ENCODE measurements around the gene RABGAP1L. TPM values are rescaled to one million over a fixed set of nuclear protein-coding genes. Genes with fewer than 3 reads are reported as not detected.
"Not testable (repeated sequence)": the region's sequence is repeated elsewhere in the genome, so short reads cannot be mapped to it uniquely, and the experiment has no call there.

Gene RABGAP1L
- total RNA-seq, 1 experiment from 2014 or later, result 20.8 TPM

DNA sequence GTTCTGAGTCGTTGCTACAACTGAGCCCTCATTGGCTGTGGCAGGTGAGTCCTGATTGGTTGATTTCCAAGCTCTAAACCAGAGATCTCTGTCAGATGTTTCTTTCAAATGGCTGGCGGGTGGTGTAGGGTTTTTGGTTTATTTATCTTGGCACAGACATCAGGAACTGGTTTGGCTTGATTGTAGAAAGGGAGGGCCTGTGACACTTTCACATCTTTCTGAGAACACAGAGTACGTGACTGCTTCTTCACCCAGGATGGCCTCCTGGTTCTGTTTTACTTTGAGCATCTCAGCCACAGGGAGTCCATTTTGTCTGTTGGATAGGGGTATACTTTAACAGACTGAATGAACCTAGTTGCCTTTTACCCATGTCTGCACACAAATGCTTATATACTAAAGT is 199.0 kb downstream of the RABGAP1L start:
- DNase-seq (ENCODE audit: extremely low read depth, low read depth), result peak; percentile 6

DNA sequence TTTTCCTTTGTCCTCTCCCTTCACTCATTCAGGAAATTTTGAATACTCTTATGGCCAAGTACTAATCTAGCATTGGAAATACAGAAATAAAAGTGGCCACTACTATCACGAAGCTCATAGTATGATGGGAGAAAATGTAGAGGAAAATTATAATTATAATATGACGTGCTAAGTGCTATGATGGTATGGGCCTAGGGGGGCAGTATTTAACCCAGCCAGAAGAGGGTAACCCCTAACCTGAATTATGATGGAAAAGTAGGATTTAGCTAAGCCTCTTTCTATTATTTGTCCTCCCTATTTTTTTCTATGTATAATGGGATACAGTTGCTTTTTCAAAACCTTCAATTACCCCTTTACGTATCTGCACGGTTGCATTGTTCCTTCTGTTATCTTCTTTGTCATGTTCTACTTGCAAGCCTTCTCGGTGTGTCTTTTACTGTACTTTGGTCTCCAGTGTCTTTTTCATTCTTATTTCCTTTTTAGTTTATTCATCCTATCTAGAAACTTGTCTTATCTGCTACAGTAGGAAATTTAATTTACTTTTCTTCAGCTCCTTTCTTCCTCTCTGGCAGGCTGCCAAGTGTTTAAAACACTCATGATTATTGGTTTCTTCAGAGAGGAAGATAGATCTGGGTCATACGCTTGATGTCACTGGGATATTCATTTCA is 199.6 kb downstream of the RABGAP1L start:
- no peak for DNase-seq (ENCODE audit: extremely low read depth, low read depth)

DNA sequence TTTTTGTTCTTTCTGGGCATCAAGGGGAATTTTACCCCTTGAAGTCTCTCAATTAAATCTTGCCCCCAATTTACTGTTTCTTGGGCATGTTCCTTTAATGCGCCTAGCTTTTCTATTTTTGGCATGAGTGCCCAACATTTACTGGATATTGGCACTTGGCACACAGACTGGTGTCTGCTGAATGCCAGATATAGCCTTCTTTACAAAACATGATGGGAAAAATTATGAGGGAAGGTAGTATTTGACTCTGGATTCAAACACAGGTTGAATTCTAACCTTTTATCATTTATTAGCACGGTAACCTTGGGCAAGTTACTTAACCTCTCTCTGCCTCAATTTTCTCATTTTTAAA is 200.1 kb downstream of the RABGAP1L start:
- no peak for DNase-seq (ENCODE audit: extremely low read depth, low read depth)

DNA sequence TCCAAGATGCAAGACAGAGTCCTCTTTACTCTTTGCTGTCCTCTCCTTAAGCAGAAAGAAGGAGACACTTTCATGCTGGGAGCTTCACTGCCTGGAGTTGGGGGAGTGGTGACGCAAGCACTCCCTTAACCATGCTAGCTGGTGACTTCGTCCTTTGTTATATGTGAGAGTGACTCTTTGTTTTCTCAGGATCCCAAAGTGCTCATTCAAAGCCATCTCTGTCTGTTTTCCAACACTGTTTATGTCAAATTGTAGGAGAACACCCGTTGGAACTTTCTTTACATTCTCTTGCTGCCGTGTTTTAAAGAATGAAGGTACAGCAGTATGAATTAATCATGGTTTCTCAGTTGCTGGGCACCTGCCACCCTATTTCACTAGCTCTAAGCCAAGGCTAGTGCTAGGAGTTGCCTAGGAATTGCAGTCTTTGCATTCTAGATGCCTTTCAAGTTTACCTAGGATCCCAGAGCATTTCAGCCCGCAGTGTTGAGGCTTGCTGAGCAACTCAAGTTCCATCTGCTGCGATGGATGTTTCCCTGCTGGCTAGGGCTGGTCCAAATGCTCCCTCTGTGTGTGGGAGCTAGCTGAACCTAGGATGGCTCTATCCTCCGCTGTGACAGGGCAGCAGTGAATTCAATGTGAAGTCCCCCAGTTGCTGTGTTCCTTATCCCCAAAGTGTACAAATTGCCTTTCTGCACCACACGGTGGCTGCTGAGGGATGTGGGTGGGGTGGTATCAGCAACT is 205.8 kb downstream of the RABGAP1L start:
- DNase-seq (ENCODE audit: extremely low read depth, low read depth), result no peak

DNA sequence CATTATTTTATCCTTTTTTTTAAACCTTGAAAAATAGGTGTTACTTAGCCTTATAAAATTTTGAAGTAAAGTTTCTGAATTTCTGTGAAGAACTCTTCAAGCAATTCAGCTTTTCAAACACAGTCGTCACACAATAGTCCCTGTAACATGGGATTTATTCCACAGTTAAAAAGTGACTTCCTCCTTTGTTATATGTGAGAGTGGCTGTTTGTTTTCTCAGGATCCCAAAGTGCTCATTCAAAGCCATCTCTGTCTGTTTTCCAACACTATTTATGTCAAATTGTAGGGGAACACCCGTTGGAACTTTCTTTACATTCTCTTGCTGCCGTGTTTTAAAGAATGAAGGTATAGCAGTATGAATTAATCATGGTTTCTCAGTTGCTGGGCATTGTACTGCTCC is 207.6 kb downstream of the RABGAP1L start:
- DNase-seq (ENCODE audit: extremely low read depth, low read depth), result no peak

DNA sequence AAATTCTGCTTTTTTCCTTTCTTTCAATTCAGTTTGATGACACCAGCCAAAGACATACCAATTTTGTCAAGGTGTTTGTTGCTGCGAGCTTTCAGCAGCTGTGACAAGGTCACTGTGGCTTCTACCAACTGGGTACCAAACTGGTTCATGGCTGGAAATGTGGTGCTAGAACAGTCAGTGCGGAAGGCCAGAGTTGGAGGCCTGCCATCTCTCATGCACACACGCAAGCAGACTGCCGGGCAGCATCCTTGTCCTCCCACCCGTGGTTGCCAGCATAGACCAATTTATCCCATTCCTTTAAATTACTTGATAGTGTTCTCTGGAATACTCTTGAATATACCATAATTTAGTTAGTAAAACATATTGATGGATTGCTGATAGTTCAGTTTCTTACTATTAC is 208.6 kb downstream of the RABGAP1L start:
- DNase-seq (ENCODE audit: extremely low read depth, low read depth), result no peak

DNA sequence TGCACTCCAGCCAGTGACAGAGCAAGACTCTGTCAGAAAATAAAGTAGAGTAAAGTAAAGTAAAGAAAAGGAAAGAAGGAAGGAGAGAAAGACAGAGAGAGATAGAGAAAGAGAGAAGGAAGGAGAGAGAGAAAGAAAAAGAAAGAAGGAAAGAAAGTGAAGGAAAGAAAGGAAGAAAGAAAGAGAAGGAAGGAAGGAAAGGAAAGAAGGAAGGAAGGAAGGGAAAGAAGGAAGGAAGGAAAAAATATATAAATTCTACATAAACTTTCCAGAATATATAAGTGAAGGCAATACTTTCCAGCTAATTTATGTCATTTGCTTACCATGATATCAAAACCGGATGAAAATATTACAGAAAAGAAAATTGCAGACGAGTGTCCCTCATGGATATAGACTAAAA is 216.7 kb downstream of the RABGAP1L start:
- no peak for DNase-seq (ENCODE audit: extremely low read depth, low read depth)

DNA sequence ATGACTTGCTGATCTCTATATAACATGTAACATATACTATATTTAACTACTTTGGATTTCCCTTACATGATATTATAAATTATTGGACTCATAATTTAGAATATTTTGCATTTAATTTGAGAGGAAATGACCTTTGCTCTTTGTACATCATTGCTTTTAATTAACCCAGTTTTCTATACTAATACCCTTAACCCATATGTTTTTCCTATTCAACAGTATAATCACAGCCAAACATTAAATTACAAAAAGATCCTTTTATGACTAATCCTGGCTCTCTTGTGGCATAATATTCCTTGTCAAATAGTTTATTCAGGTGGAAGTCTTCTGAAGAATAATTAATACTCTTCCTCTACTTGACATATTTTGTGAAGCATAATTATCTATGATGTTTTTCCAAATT is 232.4 kb downstream of the RABGAP1L start:
- no peak for DNase-seq (ENCODE audit: extremely low read depth, low read depth)

DNA sequence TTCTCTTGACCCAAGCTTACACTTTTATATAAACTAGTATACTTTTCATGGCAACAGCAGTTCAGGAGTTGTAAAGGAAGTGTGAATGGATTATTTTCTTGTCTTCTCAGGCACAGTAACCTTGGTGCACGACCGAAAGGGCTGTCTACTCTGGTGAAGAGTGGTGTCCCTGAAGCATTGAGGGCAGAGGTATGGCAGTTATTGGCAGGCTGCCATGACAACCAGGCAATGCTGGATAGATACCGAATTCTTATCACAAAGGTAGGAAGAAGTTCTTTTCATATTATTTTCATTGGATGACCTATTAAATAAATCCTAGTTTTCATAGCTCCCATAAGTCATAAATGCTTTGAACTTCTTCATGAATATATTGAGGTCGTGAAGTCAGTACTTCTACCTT is 234.6 kb downstream of the RABGAP1L start:
- DNase-seq (ENCODE audit: extremely low read depth, low read depth), result no peak

DNA sequence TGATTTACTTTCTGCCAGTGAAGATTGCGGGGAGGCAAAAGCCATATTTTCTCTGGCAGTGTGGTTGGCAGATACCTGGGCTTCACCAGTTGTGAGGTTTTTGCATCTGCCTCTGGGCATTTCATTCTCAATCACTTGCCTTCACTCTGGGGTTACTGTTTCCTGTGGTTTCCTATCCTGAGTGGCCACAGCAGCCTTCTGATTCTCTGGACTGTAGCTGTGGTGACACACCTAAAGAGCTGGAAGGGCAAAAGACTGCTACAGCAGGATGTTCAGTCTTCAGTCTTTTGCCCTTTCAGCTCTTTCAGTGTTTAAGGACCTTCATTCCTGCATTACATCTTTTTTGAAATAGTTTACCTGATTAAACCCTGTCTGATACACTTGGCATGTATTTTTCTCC is 237.9 kb downstream of the RABGAP1L start:
- DNase-seq (ENCODE audit: extremely low read depth, low read depth), result no peak

DNA sequence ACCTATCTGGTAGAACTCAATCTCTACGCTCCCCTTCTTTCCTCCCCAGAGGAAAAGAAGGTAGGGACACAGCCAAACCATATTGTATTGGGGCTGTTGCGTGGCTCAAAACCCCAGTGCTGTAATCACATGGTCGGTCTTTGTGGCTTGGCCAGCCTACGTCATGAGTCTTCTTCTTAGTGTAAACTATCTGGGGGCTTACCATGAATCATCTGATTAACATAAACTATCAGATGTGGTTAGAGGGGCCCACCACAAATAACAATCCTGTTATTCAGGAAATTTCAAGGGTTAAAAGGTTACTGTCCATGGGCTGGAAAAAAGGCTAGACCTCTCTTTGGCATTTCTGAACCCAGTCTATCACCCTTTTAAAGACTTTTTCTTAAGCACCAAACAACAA is 238.9 kb downstream of the RABGAP1L start:
- DNase-seq (ENCODE audit: extremely low read depth, low read depth), result no peak

DNA sequence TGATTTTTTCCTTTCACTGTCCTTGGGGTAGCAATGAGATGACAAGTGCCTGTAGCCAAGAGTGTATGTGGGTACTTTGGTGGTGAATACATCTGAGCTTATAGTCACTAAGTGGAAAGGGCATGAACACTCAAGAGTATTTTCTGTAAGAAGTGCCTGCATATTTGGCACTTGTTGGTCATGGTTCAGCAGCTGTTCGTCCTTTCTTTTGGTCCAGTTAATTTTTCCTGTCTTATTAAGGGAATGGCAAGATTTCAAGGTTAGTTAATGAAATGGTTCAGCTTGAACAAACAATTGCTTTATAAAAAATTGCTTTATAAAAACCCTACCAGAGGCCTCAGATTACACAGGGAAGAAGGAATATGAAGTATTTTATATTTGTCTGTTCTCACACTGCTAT is 239.9 kb downstream of the RABGAP1L start:
- DNase-seq (ENCODE audit: extremely low read depth, low read depth), result no peak

DNA sequence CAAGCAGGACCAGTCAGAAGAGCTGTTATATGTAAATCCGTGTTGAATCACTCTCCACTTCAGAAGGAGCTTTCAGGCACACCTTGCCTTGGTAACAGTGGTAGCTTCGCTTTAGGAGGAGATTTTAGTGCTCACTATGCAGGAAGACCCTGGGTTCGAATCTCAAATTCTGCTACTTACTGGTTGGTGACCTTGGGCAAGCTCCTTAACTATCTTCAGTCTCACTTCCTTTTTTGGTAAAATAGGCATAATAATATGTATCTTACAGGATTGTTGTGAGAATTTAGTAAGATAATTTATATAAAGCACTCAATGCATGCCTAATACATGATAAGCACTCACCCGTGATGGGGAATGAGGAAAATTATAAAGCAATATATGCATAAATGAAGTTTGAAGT is 241.8 kb downstream of the RABGAP1L start:
- no peak for DNase-seq (ENCODE audit: extremely low read depth, low read depth)

DNA sequence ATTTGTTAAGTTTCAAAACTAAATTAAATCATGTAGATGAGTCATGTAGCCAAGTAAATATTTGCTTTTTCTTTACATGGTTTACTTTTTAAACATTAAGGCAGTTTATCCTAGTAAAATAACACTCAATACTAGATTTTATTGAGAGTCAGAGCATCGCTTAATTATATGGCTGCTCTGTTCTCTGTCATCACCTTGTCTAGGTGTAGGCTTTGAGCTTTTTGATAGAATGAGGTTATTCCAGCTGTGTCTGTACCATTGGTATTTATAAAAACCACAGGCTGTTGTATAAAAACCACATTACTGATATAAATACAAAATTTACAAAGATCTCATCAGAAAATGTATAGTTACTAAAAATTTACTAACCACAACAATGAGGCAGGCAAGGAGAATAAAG is 245.9 kb downstream of the RABGAP1L start:
- DNase-seq (ENCODE audit: extremely low read depth, low read depth), result no peak

DNA sequence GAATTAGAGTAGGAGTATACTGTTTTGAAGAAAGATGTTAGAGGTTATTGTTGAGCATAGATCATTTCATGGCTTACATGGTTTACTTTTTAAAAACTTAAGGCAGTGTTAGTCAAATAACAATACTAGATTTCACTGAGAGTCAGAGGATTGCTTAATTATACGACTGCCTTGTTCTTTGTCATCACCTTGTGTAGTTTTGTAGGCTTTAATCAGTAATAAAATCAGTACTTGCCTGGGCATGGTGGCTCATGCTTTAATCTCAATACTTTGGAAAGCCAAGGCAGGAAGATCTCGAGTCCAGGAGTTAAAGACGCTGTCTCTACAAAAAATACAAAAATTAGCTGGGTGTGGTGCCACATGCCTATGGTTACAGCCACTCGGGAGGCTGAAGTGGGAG is 247.1 kb downstream of the RABGAP1L start:
- DNase-seq (ENCODE audit: extremely low read depth, low read depth), result no peak

DNA sequence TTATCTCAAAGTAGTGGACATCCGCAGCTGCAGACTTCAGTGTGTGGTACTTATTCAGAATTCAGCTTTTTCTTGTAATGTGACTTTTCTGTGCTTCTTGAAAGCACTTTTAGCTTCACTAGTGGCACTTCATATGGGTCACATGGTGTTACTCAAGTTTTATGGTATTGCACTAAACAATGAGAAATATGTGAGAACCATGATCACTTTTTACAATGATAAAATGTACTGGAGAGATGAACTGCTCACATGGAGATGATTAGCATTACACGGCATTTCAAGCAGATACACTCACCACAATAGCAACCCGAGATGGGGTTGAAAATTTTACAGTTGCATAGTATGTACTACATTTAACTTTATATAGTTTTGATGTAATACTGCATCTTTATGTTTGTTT is 248.3 kb downstream of the RABGAP1L start:
- no peak for DNase-seq (ENCODE audit: extremely low read depth, low read depth)

DNA sequence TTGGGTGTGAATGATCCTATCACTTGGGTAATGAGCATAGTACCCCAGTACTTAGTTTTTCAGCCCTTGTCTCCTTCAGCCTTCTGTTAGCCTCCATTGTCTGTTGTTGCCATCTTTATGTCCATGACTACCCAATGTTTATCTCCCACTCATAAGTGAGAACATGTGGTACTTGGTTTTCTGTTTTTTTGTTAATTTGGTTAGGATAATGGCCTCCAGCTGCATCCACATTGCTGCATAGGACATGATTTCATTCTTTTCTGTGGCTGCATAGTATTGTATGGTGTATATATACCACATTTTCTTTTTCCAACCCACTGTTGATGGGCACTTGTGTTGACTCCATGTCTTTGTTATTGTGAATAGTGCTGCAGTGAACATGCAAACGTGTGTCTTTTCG is 248.8 kb downstream of the RABGAP1L start:
- no peak for DNase-seq (ENCODE audit: extremely low read depth, low read depth)

DNA sequence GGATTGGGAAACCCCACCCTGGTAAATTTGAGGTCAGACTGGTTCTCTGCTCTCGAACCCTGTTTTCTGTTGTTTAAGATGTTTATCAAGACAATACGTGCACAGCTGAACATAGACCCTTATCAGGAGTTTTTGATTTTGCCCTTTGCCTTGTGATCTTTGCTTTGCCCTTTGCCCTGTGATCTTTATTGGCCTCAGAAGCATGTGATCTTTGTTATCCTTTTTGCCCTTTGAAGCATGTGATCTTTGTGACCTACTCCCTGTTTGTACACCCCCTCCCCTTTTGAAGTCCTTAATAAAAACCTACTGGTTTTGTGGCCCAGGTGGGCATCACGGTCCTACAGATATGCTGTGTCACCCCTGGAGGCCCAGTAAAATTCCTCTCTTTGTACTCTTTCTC is 250.5 kb downstream of the RABGAP1L start:
- not testable (repeated sequence) for DNase-seq (ENCODE audit: extremely low read depth, low read depth)

DNA sequence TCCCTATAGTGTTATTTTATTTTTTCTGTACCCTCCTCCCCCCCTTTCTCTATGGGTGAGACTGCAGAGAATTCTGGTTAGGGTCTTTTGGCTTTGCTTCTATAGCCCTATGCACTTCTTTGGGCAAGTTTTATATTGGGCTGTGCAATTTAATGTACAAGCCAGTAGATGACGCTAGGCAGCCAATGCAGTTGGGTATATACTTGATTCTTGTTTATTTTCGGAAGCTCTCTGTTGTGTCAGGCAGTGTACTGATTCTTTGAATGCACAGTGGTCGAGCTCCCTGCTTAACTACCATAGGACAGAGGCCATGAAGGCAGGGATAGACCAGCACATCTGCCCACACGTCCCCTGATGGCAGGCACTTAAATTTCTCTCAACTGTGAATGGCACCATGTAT is 254.3 kb downstream of the RABGAP1L start:
- peak; percentile 7 for DNase-seq (ENCODE audit: extremely low read depth, low read depth)

DNA sequence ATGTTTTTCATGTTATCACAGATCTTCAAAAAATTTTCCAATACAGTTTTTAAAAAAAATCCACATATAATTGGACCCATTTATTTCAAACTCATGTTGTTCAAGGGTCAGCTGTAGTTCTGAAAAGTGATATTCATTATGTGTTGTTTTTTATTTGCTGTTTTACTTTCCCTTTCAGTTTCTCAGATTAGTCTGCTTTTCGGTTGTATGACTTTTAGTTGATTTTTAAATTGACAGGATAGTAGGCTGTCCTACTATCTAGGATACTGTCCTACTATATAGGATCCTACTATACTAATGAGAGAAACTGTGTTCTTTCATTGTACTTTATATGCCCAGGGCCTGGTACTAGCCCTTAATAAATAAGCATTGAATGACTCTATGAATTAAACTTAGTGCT is 254.9 kb downstream of the RABGAP1L start:
- DNase-seq (ENCODE audit: extremely low read depth, low read depth), result no peak

DNA sequence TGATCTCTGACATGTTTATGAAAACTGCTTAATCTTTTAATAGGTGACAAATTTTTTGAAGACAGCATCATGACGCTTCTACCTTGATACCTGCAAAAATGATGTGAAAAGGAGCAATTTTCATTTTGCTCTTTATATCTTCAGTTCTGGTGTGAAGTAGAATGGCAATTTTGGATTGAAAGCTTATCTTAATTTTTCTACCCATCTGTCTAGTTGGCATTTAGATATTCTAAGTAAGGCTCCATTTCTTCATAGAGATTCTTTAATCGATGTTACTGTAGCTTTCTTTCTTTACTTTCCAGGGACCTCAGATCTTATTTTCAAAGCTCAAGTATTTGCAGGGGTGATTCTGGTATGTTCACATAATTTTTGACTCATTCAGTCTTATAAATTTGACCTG is 256.2 kb downstream of the RABGAP1L start:
- no peak for DNase-seq (ENCODE audit: extremely low read depth, low read depth)

DNA sequence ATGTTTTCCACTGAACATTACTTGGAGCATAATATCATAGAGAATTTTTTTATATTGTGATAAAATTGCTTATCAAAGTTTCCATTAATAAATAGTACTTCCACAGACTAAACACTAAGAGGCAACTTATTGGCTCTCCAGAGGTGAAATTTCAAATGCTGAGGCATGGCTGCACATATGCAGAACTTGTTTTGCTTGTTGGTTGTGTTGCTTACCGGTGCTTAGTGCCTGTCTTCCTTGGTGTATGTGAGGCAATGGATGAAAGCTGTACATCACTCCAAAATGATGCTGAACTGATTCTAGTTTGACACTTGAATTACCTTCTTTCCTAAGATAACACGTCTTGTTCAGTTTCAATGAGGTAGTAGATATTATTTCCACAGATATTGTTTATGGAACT is 258.6 kb downstream of the RABGAP1L start:
- no peak for DNase-seq (ENCODE audit: extremely low read depth, low read depth)

DNA sequence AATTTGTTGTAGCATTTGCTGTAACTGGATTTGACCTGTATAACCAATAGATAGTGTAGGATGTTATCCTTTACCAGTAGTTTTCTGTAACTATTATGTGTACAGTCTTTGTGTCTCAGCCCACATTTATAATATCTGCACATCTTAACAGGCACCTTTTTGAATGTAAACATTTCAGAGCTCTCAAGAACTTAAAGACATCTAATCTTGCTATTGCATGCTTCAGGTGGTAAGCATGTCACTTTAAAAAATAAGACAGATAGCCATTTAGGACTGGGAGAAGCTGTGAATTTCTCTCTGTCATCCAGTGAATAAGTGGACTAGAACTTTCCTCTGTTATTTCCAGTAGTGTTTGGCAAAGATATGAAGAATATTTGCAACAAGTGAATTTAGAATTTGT is 265.8 kb downstream of the RABGAP1L start:
- DNase-seq (ENCODE audit: extremely low read depth, low read depth), result no peak
